Gastrocnemius medialis (tissue), 4 donors: ENCODE measurements around the gene ZBED4. TPM values are rescaled to one million over a fixed set of nuclear protein-coding genes. Genes with fewer than 3 reads are reported as not detected.
A peak's percentile ranks its signal among the peaks of the same experiment; 100 is the strongest.

Experiments used
- ATAC-seq, 2 donors: fragments of 150-250 bp; one replicate each; pipeline ENCODE4 v1.9.1; 2016
- DNase-seq, 2 donors: peaks; one replicate each; pipeline ENCODE4 v3.0.0-alpha.2; 2019
- H3K27ac ChIP-seq, 4 donors: fragments of 200-600 bp; sonication (generic); 1 replicate in 1 of 4; 2 replicates in 3 of 4; pipeline ENCODE4 v1.5.1; 2016 to 2018; ENCODE audit warnings: mild to moderate bottlenecking in 2 of 4, moderate library complexity in 1 of 4
- H3K27me3 ChIP-seq, 3 donors: fragments of 200-600 bp; sonication (generic) in 2 of 3; 1 replicate in 1 of 3; 2 replicates in 2 of 3; pipeline versions ENCODE4 v1.5.1 to v1.6.0; 2016 to 2019; ENCODE audit warnings: mild to moderate bottlenecking in 1 of 3, moderate library complexity in 1 of 3
- H3K36me3 ChIP-seq, 2 donors: fragments of 200-600 bp; sonication (generic) in 1 of 2; one replicate each; pipeline ENCODE4 v1.5.1; 2017 to 2018
- H3K4me1 ChIP-seq, 2 donors: fragments of 200-600 bp; sonication (generic) in 1 of 2; one replicate each; pipeline ENCODE4 v1.5.1; 2016 to 2017; ENCODE audit warnings: mild to moderate bottlenecking in 2 of 2
- H3K4me3 ChIP-seq, 4 donors: fragments of 200-600 bp; sonication (generic) in 3 of 4; 1 replicate in 1 of 4; 2 replicates in 3 of 4; pipeline ENCODE4 v1.5.1; 2016 to 2019; ENCODE audit warnings: mild to moderate bottlenecking in 2 of 4
- H3K9me3 ChIP-seq, 3 donors: fragments of 200-600 bp; sonication (generic) in 2 of 3; 1 replicate in 1 of 3; 2 replicates in 2 of 3; pipeline ENCODE4 v1.5.1; 2016 to 2019
- CTCF ChIP-seq, 5 experiments: fragments of 450-650 bp in 3 of 5; fragments of 200-600 bp in 2 of 5; sonication (generic) in 2 of 5; IDR thresholded peaks in 4 of 5; conservative IDR thresholded peaks in 1 of 5; 1 replicate in 4 of 5; 2 replicates in 1 of 5; pipeline ENCODE4 v1.5.1; 2016 to 2019; ENCODE audit warnings: antibody characterized with exemption in 5 of 5, mild to moderate bottlenecking in 3 of 5, moderate library complexity in 3 of 5
- POLR2A ChIP-seq, 2 donors: fragments of 450-650 bp; IDR thresholded peaks; one replicate each; pipeline ENCODE4 v1.6.1; 2017; ENCODE audit warnings: antibody characterized with exemption in 2 of 2, mild to moderate bottlenecking in 2 of 2, moderate library complexity in 2 of 2
- in situ Hi-C, 4 donors: fragments of 200-750 bp; cut with MboI; loops; one replicate each; pipeline versions ENCODE4 v1.15.0 to v1.8.0; 2017; ENCODE audit warnings: low sequenced_read_pairs in 4 of 4
- intact Hi-C: fragments of 100-400 bp; cut with DNase I; formaldehyde crosslinking; loops from one replicate; pipeline ENCODE4 v1.15.1; 2023; ENCODE audit warnings: low total_unique reads
- total RNA-seq, 4 donors: library from RNA; depleted of rRNA; stranded (reverse); fragments of >200 nt; gene quantifications; one replicate each; pipeline versions ENCODE4 v1.1.0 to v1.2.3, GENCODE V29; 2016

ZBED4 gene
- total RNA-seq, 4 donors from 2014 or later: 6.7 to 8.4 (median 7.5) TPM

GRCh38 chr22:49933236-49934159, 79.9 kb downstream of the ZBED4 start:
- H3K27ac ChIP-seq: peak overlapping the region; percentile 96 to 99 (median 96)
- intact Hi-C loops (loop anchor here (5.0 to 10.0 kb wide), 2 partner anchors 271 to 409 kb away; partner anchors contain the start of genes PPP6R2 and SELENOO), in situ Hi-C loops (loop anchor here (5.0 to 10.0 kb wide), 6 partner anchors 51 to 271 kb away; partner anchors contain the start of gene SELENOO (in 1 of the 4))
- ATAC-seq (peak; percentile 46 to 49), DNase-seq (peak; percentile 86 to 97)
- peaks cover 0 to 7% (median 4%) of the 10 kb centered on the region in 3 donors for H3K27me3 ChIP-seq
- peaks cover 59 to 65% of the 10 kb centered on the region in 2 donors for H3K4me1 ChIP-seq
- no peaks in the 10 kb centered on the region for H3K36me3 ChIP-seq
- H3K4me3 ChIP-seq: peak overlapping the region; percentile 51 to 87 (median 60)
- TF ChIP-seq POLR2A (IDR thresholded peaks at IDR 0.05) (peak; percentile 88 to 93), CTCF (IDR thresholded peaks at IDR 0.05 in 4 of 5, conservative IDR thresholded peaks at IDR 0.05 in 1 of 5) (peak in 2 of 5 experiments; percentile 23 to 27)
- no peaks in the 10 kb centered on the region for H3K9me3 ChIP-seq

DNA sequence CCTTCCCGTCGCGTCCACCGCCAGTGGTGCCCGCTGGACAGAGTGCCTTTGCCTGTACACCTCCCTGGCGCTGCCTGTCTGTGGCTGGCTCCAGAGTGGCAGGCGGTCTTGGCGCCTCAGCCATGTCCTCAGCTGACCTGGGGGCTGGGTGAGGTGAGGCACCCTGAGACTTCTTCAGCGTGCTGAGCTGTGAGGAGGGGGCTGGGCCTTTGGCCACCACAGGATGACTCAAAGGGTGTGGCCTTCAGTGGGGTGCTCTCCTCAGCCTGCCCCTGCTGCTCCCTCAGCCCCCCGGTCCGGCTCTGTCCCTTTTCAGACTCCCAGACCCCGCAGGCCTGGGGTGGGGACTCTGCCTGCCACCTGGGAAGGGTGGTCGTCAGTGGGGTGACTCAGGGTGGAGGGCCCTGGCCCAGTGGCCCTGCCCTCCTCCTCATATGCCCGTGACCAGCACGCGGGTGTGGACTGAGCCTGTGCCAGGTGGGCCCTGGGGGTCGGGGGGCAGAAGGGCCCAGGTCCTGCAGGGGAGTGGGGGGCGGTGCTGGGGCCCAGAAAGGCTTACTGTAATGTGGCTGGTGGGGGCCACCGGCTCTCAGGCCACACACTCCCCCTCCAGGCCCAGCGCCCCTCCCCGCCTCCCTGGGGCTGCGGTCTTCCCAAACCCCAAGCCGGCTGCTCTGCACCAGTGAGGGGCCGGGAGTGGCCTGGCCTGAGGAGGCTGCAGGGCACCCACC, 80.7 kb downstream of the ZBED4 start:
- DNase-seq: peak; percentile 67 to 94
- peak overlapping the region; percentile 96 to 99 (median 96) for H3K27ac ChIP-seq
- H3K4me1 ChIP-seq: peaks cover 65% of the 10 kb centered on the region in 2 donors
- in situ Hi-C loops (loop anchor here (5.0 to 10.0 kb wide), 6 partner anchors 50 to 270 kb away; partner anchors contain the start of gene SELENOO (in 1 of the 4)), intact Hi-C loops (loop anchor here (5.0 to 10.0 kb wide), 2 partner anchors 270 to 408 kb away; partner anchors contain the start of genes PPP6R2 and SELENOO)
- TF ChIP-seq POLR2A (IDR thresholded peaks at IDR 0.05) (peak in 1 of 2 donors; percentile 20), CTCF (IDR thresholded peaks at IDR 0.05 in 4 of 5, conservative IDR thresholded peaks at IDR 0.05 in 1 of 5) (no peak)
- H3K27me3 ChIP-seq: no peaks in the 10 kb centered on the region
- H3K4me3 ChIP-seq: peak overlapping the region; percentile 51 to 87 (median 60)
- H3K9me3 ChIP-seq: no peaks in the 10 kb centered on the region
- H3K36me3 ChIP-seq: no peaks in the 10 kb centered on the region
- ATAC-seq: peak; percentile 21 to 32

DNA sequence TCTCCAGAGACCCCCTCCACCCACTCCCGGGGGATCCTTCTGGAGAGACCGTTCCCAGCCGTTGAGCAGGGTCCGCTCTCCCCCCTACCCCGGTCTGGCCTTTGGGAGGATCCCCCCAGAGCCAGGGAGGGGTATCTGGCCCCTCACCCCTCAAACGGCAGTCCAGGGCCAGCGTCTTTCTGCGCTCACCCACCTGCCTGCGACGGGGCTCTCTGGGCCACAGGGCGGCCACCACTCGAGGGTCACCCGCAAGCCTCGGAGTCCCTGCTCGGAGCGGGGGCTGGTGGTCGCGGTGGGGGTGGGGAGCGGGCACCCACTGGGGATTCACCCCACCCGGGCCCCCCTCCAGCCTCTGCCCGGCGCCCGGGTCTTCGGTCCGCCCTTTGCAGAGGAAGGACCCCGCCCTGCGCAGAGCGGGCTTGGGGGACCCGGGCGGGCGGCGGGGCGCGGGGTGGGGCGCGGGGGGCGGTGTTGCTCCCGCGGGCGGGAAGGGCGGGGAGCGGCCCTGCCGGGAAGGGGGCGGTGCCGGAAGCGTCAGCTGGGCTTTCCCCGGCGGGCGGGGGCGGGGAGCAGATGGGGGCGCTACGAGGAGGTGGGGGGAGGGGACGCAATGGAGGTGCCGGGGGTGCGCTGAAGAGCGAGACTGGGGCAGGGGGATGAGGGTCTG, 81.4 kb downstream of the ZBED4 start:
- DNase-seq: peak; percentile 72 to 77
- no peaks in the 10 kb centered on the region for H3K9me3 ChIP-seq
- no peak for ATAC-seq
- in situ Hi-C loops (loop anchor here (5.0 to 10.0 kb wide), 6 partner anchors 50 to 270 kb away; partner anchors contain the start of gene SELENOO (in 1 of the 4)), intact Hi-C loops (loop anchor here (5.0 to 10.0 kb wide), 2 partner anchors 270 to 407 kb away; partner anchors contain the start of genes PPP6R2 and SELENOO)
- peaks cover 60 to 61% of the 10 kb centered on the region in 2 donors for H3K4me1 ChIP-seq
- H3K4me3 ChIP-seq: peak overlapping the region; percentile 51 to 87 (median 60)
- H3K27ac ChIP-seq: peak overlapping the region; percentile 96 to 99 (median 96)
- TF ChIP-seq CTCF (IDR thresholded peaks at IDR 0.05 in 4 of 5, conservative IDR thresholded peaks at IDR 0.05 in 1 of 5) (no peak), POLR2A (IDR thresholded peaks at IDR 0.05) (no peak)
- H3K27me3 ChIP-seq: no peaks in the 10 kb centered on the region
- H3K36me3 ChIP-seq: no peaks in the 10 kb centered on the region

DNA sequence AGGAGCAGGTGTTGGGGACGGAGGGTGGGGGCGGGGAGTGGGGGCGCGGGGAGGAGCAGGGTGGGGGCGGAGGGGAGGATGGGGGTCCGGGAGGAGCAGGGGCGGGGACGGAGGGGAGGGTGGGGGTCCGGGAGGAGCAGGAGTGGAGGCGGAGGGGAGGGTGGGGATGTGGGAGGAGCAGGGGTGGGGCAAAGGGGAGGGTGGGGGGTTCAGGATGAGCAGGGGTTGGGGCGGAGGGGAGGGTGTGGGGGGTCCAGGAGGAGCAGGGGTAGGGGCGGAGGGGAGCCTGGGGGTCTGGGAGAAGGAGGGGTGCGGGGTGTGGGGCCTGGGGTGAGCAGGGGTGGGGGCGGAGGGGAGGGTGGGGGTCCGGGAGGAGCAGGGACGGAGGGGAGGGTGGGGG, 81.9 kb downstream of the ZBED4 start:
- no peak for TF ChIP-seq CTCF (IDR thresholded peaks at IDR 0.05 in 4 of 5, conservative IDR thresholded peaks at IDR 0.05 in 1 of 5)
- no peak for TF ChIP-seq POLR2A (IDR thresholded peaks at IDR 0.05)
- Histone ChIP-seq H3K9me3 (no peaks in the 10 kb centered on the region), H3K27ac (peak overlapping the region; percentile 96 to 99 (median 96)), H3K4me1 (peaks cover 55 to 60% of the 10 kb centered on the region in 2 donors), H3K36me3 (no peaks in the 10 kb centered on the region), H3K27me3 (no peaks in the 10 kb centered on the region), H3K4me3 (peak overlapping the region; percentile 43 to 62 (median 54))
- DNase-seq: no peak
- in situ Hi-C loops (loop anchor here in 2 of 4 donors (10.0 kb wide), 2 partner anchors 49 to 269 kb away; partner anchors contain the start of gene SELENOO (in 1 of the 2)), intact Hi-C loops (loop anchor here (10.0 kb wide), 1 partner anchor 269 kb away; the partner anchor contains the start of gene SELENOO)
- ATAC-seq: no peak
